A549 (cell line): Measurements from ENCODE around the gene RIOX2. TPM values are rescaled to one million over a fixed set of nuclear protein-coding genes. Genes with fewer than 3 reads are reported as not detected.
"Not testable (repeated sequence)": the region's sequence is repeated elsewhere in the genome, so short reads cannot be mapped to it uniquely, and the experiment has no call there.

Experiments
- ATAC-seq, 2 experiments: fragments of 200-7000 bp in 1 of 2; fragments of >200 bp in 1 of 2; cut with Nextera tagmentation in 1 of 2; cut with Tn5 transposase in 1 of 2; 3 replicates each; pipeline versions ENCODE4 v1.8.0 to v1.9.1; 2018 to 2020; ENCODE audit warnings: mild to moderate bottlenecking in 1 of 2, moderate library complexity in 1 of 2
- CTCF ChIA-PET: fragments of 300-600 bp; sonication (Branson Sonifier 250); formaldehyde crosslinking; extraction: SDS; loops from one replicate; lab custom pipeline; 2021; ENCODE audit warnings: antibody characterized with exemption, inconsistent platforms; lab: Yijun Ruan, JAX
- POLR2A ChIA-PET: fragments of 350-600 bp; formaldehyde crosslinking; extraction: SDS; loops from one replicate; lab custom pipeline; 2021; ENCODE audit warnings: antibody characterized with exemption, inconsistent platforms; lab: Yijun Ruan, JAX
- DNase-seq, 2 experiments: peaks; one replicate each; pipeline versions ENCODE4 v3.0.0 to v3.0.0-alpha.2; 2011 to 2016; ENCODE audit warnings: low read depth in 1 of 2, low spot score in 1 of 2
- FAIRE-seq: peaks from 2 replicates; lab custom pipeline; 2011; peaks lifted over from hg19 to GRCh38; lab: Jason Lieb, UNC
- H3K27ac ChIP-seq, 2 experiments: fragments of >200 bp; sonication (Bioruptor Twin); formaldehyde crosslinking; 3 replicates each; pipeline ENCODE4 v1.5.1; 2016 to 2017
- H3K4me1 ChIP-seq: fragments of >200 bp; sonication (Bioruptor Twin); formaldehyde crosslinking; 3 replicates; pipeline ENCODE4 v1.6.1; 2016
- H3K4me2 ChIP-seq: fragments of >200 bp; sonication (Bioruptor Twin); formaldehyde crosslinking; 3 replicates; pipeline ENCODE4 v1.6.1; 2016
- H3K4me3 ChIP-seq: fragments of >200 bp; sonication (Bioruptor Twin); formaldehyde crosslinking; 3 replicates; pipeline ENCODE4 v1.5.1; 2016
- H3K9me3 ChIP-seq: fragments of >200 bp; sonication (Bioruptor Twin); formaldehyde crosslinking; 3 replicates; pipeline ENCODE4 v1.6.1; 2016
- ATOH8 ChIP-seq: fragments of 250-450 bp; sonication (Bioruptor Pico); IDR thresholded peaks from 2 replicates; pipeline ENCODE4 v1.5.0; 2020; ENCODE audit warnings: low read depth, mild to moderate bottlenecking, moderate library complexity
- BHLHE40 ChIP-seq: IDR thresholded peaks from 2 replicates; pipeline ENCODE4 v1.6.1; 2012; ENCODE audit warnings: low read depth, low read length, inconsistent platforms
- CHD2 ChIP-seq: fragments of 150-350 bp; IDR thresholded peaks from 2 replicates; pipeline ENCODE4 v1.6.1; 2014; ENCODE audit warnings: low read length; ENCODE audit not compliant: partially characterized antibody
- CHD4 ChIP-seq: fragments of 200-600 bp; sonication (generic); IDR thresholded peaks from 2 replicates; pipeline ENCODE4 v1.6.1; 2016; ENCODE audit warnings: antibody characterized with exemption, mild to moderate bottlenecking, borderline replicate concordance
- ELK1 ChIP-seq: fragments of 150-350 bp; IDR thresholded peaks from 2 replicates; pipeline ENCODE4 v1.6.1; 2014; ENCODE audit warnings: low read depth, mild to moderate bottlenecking, low read length
- EP300 ChIP-seq, 2 experiments: fragments of >200 bp; sonication (Bioruptor Twin); formaldehyde crosslinking; IDR thresholded peaks; 2 replicates in 1 of 2; 3 replicates in 1 of 2; pipeline ENCODE4 v1.6.1; 2016 to 2017
- HDAC2 ChIP-seq: fragments of 200-600 bp; sonication (generic); IDR thresholded peaks from 2 replicates; pipeline ENCODE4 v1.6.1; 2016
- HES2 ChIP-seq: fragments of >200 bp; sonication (Bioruptor Twin); formaldehyde crosslinking; IDR thresholded peaks from 2 replicates; pipeline ENCODE4 v1.6.1; 2016
- HEYL ChIP-seq: fragments of 250-450 bp; sonication (Bioruptor Pico); IDR thresholded peaks from 2 replicates; pipeline ENCODE4 v1.8.0; 2021; ENCODE audit warnings: mild to moderate bottlenecking, moderate library complexity
- MYC ChIP-seq: IDR thresholded peaks from 2 replicates; pipeline ENCODE4 v1.6.1; 2012; ENCODE audit warnings: mild to moderate bottlenecking, inconsistent platforms, low read length, improper control_type of control experiment, borderline replicate concordance
- NFE2L2 ChIP-seq: fragments of 150-350 bp; conservative IDR thresholded peaks from 2 replicates; pipeline ENCODE4 v1.6.1; 2014; ENCODE audit warnings: low read length
- NPAS2 ChIP-seq: fragments of 250-450 bp; sonication (Bioruptor Pico); IDR thresholded peaks from 2 replicates; pipeline ENCODE4 v1.8.0; 2022; ENCODE audit warnings: mild to moderate bottlenecking, moderate library complexity, borderline replicate concordance
- POLR2AphosphoS2 ChIP-seq: conservative IDR thresholded peaks from 2 replicates; pipeline ENCODE4 v1.6.1; 2012; ENCODE audit warnings: low read length, improper control_type of control experiment, inconsistent platforms
- RARB ChIP-seq: fragments of 250-450 bp; sonication (Bioruptor Pico); IDR thresholded peaks from 2 replicates; pipeline ENCODE4 v1.8.0; 2021; ENCODE audit warnings: mild to moderate bottlenecking, moderate library complexity
- RCOR1 ChIP-seq: fragments of 150-350 bp; IDR thresholded peaks from 2 replicates; pipeline ENCODE4 v1.6.1; 2014; ENCODE audit warnings: antibody characterized with exemption, low read length, low read depth
- SMC3 ChIP-seq: fragments of >200 bp; sonication (Bioruptor Twin); formaldehyde crosslinking; IDR thresholded peaks from 3 replicates; pipeline ENCODE4 v1.6.1; 2018; ENCODE audit warnings: inconsistent platforms
- SREBF2 ChIP-seq: fragments of 450-650 bp; IDR thresholded peaks from 2 replicates; pipeline ENCODE4 v1.6.1; 2014; ENCODE audit warnings: mild to moderate bottlenecking, moderate library complexity
- WGBS: methylation state at CpG from one replicate; pipeline ENCODE4 v1.1.6; 2017; ENCODE audit errors: missing lambda C conversion rate; 5-methylcytosine and 5-hydroxymethylcytosine counted together
- polyA plus RNA-seq, 4 experiments: library from polyadenylated mRNA; depleted of rRNA in 3 of 4; stranded (reverse); fragments of >200 nt; fragmentation: RNase III in 1 of 4; extraction: RNeasy Plus Mini Kit Qiagen cat#74134 plus additional on column Dnase treatment in 1 of 4; gene quantifications; 2 replicates in 3 of 4; 3 replicates in 1 of 4; pipeline ENCODE4 v1.2.3, GENCODE V29; 2011 to 2017

Gene RIOX2
- polyA plus RNA-seq, 2 of the 4 experiments (the other 2 are of a cell fraction): 34.1 to 49.6 TPM

- Histone ChIP-seq H3K4me1 (peaks cover 15% of the 10 kb centered on the region; the same call in 2 of the 3 replicates), H3K9me3 (no peaks in the 10 kb centered on the region)
- no peak for TF ChIP-seq CHD4
- no peak for TF ChIP-seq RARB
- TF ChIP-seq NPAS2 (CRISPR knock-in tag): no peak
- no peak for TF ChIP-seq CHD2
- no peak for TF ChIP-seq RCOR1
- TF ChIP-seq POLR2AphosphoS2: no peak
- TF ChIP-seq HDAC2: no peak
- no peak for TF ChIP-seq EP300 (IDR thresholded peaks at IDR 0.05)
- TF ChIP-seq HEYL (CRISPR knock-in tag): no peak
- no peak for TF ChIP-seq BHLHE40
- TF ChIP-seq ELK1: no peak
- no peak for TF ChIP-seq HES2
- TF ChIP-seq SREBF2: no peak
- TF ChIP-seq NFE2L2: no peak
- TF ChIP-seq SMC3: no peak
- no peak for TF ChIP-seq ATOH8 (CRISPR knock-in tag)
- no peak for TF ChIP-seq MYC
- TF ChIP-seq, all 56 proteins: peak for 0
- FAIRE-seq (no peak), ATAC-seq (peak in 1 of 2 experiments; percentile 26; a peak in 1 of 6 replicates), DNase-seq (no peak)
- H3K27ac ChIP-seq: peak overlapping the region; percentile 16 to 61; a peak in 2 of 6 replicates
- peak overlapping the region; percentile 37; the same call in 2 of the 3 replicates for H3K4me3 ChIP-seq
- ChIA-PET CTCF (no interaction called here), POLR2A (no interaction called here)
- 55% methylated on average over 3 of the region's 3 CpGs for WGBS
- peak overlapping the region; percentile 35 for H3K4me2 ChIP-seq
Observed at GRCh38 chr3:97910931-97911351, 61.3 kb downstream of the RIOX2 start.

GRCh38 chr3:97910236-97910831 lies 61.9 kb downstream of the RIOX2 start:
- 64% methylated on average over 23 of the region's 24 CpGs for WGBS
- ATAC-seq, FAIRE-seq, POLR2A ChIA-PET, DNase-seq, CTCF ChIA-PET, H3K9me3 ChIP-seq: not testable (repeated sequence)
- Histone ChIP-seq H3K4me2 (peak overlapping the region; percentile 35), H3K27ac (peak overlapping the region; percentile 61 to 75; a peak in 5 of 6 replicates), H3K4me3 (peak overlapping the region; percentile 37), H3K4me1 (peaks cover 15% of the 10 kb centered on the region; the same call in 2 of the 3 replicates)

- H3K4me2 ChIP-seq, POLR2A ChIA-PET, CTCF ChIA-PET, DNase-seq, ATAC-seq, FAIRE-seq, H3K27ac ChIP-seq, H3K9me3 ChIP-seq, H3K4me3 ChIP-seq: not testable (repeated sequence)
- WGBS: 60% methylated on average over 1 of the region's 3 CpGs
- H3K4me1 ChIP-seq: peaks cover 15% of the 10 kb centered on the region; the same call in 2 of the 3 replicates
Observed at GRCh38 chr3:97909830-97910229, 62.4 kb downstream of the RIOX2 start.
